ENCODE measurements around the gene CTAGE1.

The CTAGE1 gene

DNA sequence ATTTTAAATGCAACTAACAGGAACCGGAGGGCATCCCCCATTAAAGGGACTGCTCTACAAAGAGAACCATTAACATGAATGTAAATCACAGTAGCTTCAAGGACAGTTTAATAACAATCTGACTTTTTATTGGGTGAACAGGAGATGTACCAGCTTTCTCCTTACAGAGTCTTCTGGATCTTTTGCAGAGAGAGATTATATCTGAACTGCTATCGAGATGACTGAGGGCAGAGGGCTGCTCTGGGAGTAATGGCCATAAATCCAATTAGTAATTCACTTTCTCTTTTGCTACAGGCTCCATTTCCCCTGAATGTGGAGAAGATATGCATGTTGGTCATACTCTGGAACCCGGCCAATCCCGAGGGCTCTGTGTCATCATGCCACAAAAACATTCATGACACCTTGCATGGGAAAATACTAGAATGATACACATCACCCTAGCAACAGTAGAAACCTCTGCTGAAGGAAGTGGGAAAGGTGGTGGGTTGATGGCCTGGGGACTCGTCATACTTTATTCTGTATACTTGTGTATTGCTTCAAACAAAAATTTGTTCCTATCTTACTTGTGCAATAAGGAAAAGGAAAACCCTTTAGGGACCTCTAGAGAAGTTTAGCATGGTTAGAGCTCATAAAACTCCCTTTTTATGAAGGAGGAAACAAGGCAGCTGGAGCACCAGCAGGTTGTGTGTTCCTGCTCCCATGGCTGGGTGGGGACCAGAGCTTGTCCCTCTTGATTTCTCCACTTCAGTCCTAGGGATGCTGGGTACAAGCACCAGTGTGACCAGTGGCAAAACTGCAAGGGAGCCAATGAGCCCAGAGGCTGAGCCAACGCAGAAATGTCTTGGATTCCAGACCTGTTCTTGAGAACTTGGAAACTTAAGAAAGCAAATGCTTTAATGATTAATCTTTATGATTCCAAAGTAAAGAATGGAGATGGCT, 26.0 kb downstream of the CTAGE1 start:
- DNase-seq (ENCODE audit: low spot score): no peak

DNA sequence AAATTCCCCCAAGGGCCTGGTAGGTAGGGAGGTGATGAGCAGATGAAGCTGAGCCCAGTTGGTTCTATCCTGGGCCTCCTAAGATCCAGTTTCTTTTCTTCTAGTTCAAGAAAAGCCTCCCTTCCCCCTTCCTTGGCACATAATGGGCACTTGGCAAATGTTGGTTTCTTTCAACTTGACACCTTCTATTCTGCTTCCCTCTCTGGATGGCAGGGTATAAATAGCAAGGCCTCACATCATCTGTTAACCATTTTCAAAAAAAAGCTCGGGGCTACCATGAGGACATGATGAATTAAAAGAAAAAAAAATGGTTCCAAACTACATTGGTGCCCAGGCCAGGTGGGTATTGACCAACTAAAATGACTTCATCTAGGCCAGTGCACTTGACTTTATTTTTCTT, 29.9 kb downstream of the CTAGE1 start:
- no peak for DNase-seq (ENCODE audit: low spot score)

GRCh38 chr18:22387364-22387763, 30.4 kb downstream of the CTAGE1 start:
- DNase-seq (ENCODE audit: low spot score): no peak

DNA sequence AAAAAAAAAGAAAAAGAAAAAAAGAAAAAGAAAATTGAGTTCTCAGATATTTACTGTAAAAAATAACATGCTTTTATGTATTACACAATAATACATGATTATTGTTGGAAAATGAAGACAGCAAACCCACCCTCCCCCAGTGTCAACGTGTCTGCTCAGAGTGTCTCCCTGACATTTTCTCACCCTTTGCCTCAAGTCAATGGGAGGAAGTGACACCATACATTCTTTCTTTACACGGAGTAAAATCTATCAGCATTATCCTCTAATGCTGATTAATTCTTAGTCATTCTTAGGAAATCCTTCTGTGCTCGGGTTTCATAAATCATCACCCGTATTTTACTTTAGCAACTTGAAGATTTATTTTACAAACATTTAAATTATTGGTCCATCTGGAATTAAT, 32.0 kb downstream of the CTAGE1 start:
- DNase-seq (ENCODE audit: low spot score): no peak

GRCh38 chr18:22378672-22379282, 38.9 kb downstream of the CTAGE1 start:
- no peak for DNase-seq (ENCODE audit: low spot score)

GRCh38 chr18:22377769-22378168, 39.9 kb downstream of the CTAGE1 start:
- no peak for DNase-seq (ENCODE audit: low spot score)

GRCh38 chr18:22370414-22370813, 47.3 kb downstream of the CTAGE1 start:
- no peak for DNase-seq (ENCODE audit: low spot score)

GRCh38 chr18:22368021-22368420, 49.7 kb downstream of the CTAGE1 start:
- no peak for DNase-seq (ENCODE audit: low spot score)

DNA sequence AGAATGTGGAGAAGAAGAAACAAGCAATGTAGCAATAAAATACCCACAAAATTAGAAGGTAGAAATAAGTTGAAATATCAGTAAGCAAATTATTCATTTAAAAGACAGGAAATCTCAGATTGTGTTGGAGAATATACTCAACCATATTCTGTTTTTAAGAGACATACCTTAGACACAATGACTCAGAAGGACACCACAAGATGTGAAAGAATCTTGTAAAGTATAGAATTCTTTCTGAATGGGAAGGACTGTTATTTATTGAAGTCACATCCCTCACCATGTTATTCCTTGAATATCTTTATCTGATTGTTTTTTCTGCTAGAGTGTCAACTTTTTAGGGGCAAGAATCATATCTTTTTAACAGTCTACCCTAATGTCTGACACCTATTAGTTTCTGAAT, 50.4 kb downstream of the CTAGE1 start:
- no peak for DNase-seq (ENCODE audit: low spot score)

GRCh38 chr18:22363867-22364463, 53.8 kb downstream of the CTAGE1 start:
- no peak for DNase-seq (ENCODE audit: low spot score)

Data from putamen (tissue), 1 donor.